HepG2 (cell line): ENCODE results near the gene CPXM1. TPM values are rescaled to one million over a fixed set of nuclear protein-coding genes. Genes with fewer than 3 reads are reported as not detected.

Experiments used
- ATAC-seq: fragments of 200-7000 bp; cut with Tn5 transposase; 3 replicates; pipeline ENCODE4 v1.9.1; 2020; ENCODE audit warnings: mild to moderate bottlenecking, moderate library complexity
- BruUV-seq: library from RNA; stranded (reverse); fragments of 400-500 nt; replicated peaks from 2 replicates; lab custom pipeline; 2021; lab: Mats Ljungman, UMichigan
- CTCF ChIA-PET: fragments of 300-600 bp; formaldehyde crosslinking; extraction: SDS; loops from one replicate; lab custom pipeline; 2021; ENCODE audit warnings: low total read pairs, inconsistent platforms, low intra/inter-chr PET ratio; lab: Yijun Ruan, JAX
- POLR2A ChIA-PET: fragments of 350-600 bp; sonication (Branson Sonifier 250); formaldehyde crosslinking; loops from one replicate; lab custom pipeline; 2020; ENCODE audit warnings: antibody characterized with exemption, inconsistent platforms; lab: Yijun Ruan, JAX
- DNase-seq: peaks from one replicate; pipeline ENCODE4 v3.0.0-alpha.2; 2015; ENCODE audit warnings: low spot score
- FAIRE-seq: peaks from 3 replicates; lab custom pipeline; 2011; peaks lifted over from hg19 to GRCh38; lab: Jason Lieb, UNC
- H2AFZ ChIP-seq: one replicate; pipeline ENCODE4 v1.6.1; 2011; ENCODE audit warnings: low read length, inconsistent platforms
- H3K27ac ChIP-seq: fragments of 300-600 bp; 3 replicates; pipeline ENCODE4 v1.8.0; 2011; ENCODE audit warnings: mixed run types, mild to moderate bottlenecking, mixed read lengths, low read length, inconsistent platforms; ENCODE audit not compliant: insufficient read depth; ENCODE audit errors: extremely low read length
- H3K27me3 ChIP-seq, 2 experiments: fragments of 200-600 bp in 1 of 2; 2 replicates in 1 of 2; 3 replicates in 1 of 2; pipeline versions ENCODE4 v1.6.0 to v1.8.0; 2011; ENCODE audit warnings: low read length in 2 of 2, mild to moderate bottlenecking in 2 of 2, moderate library complexity in 2 of 2, inconsistent platforms in 1 of 2; ENCODE audit not compliant: insufficient read depth in 2 of 2, control insufficient read depth in 1 of 2
- H3K36me3 ChIP-seq, 2 experiments: fragments of 200-600 bp in 1 of 2; replicated peaks in 1 of 2; 2 replicates in 1 of 2; 3 replicates in 1 of 2; pipeline versions ENCODE4 v1.5.1 to v1.8.0; 2011; ENCODE audit warnings: low read length in 2 of 2, inconsistent platforms in 1 of 2; ENCODE audit not compliant: insufficient read depth in 2 of 2, control insufficient read depth in 1 of 2
- H3K4me1 ChIP-seq: 2 replicates; pipeline ENCODE4 v1.5.1; 2012; ENCODE audit warnings: low read length, inconsistent platforms; ENCODE audit not compliant: insufficient read depth
- H3K4me2 ChIP-seq: 2 replicates; pipeline ENCODE4 v1.6.0; 2011; ENCODE audit warnings: low read depth, low read length, inconsistent platforms
- H3K4me3 ChIP-seq, 3 experiments: fragments of 200-600 bp in 1 of 3; sonication (generic), shearing (Covaris generic) in 1 of 3; replicated peaks in 1 of 3; 2 replicates each; pipeline ENCODE4 v1.5.1; 2011 to 2016; ENCODE audit warnings: low read length in 3 of 3, inconsistent platforms in 2 of 3, low read depth in 2 of 3, mild to moderate bottlenecking in 2 of 3, control low read depth in 1 of 3, mixed read lengths in 1 of 3; ENCODE audit not compliant: insufficient read depth in 1 of 3
- H3K79me2 ChIP-seq: one replicate; pipeline ENCODE4 v1.6.1; 2011; ENCODE audit warnings: low read length, inconsistent platforms; ENCODE audit not compliant: insufficient read depth
- H3K9ac ChIP-seq: 2 replicates; pipeline ENCODE4 v1.6.0; 2011; ENCODE audit warnings: mild to moderate bottlenecking, low read depth, low read length, inconsistent platforms; ENCODE audit not compliant: insufficient read depth
- H3K9me3 ChIP-seq: 2 replicates; pipeline ENCODE4 v1.5.1; 2012; ENCODE audit warnings: mild to moderate bottlenecking, low read length
- H4K20me1 ChIP-seq: 2 replicates; pipeline ENCODE4 v1.6.0; 2011; ENCODE audit warnings: inconsistent platforms, mild to moderate bottlenecking, low read length, moderate library complexity; ENCODE audit not compliant: insufficient read depth
- ARNTL ChIP-seq: sonication (generic); formaldehyde crosslinking; IDR thresholded peaks from 2 replicates; pipeline ENCODE4 v1.4.0; 2020; ENCODE audit warnings: mild to moderate bottlenecking, missing genetic modification reagents
- ATF7 ChIP-seq, 2 experiments: fragments of 450-650 bp in 1 of 2; sonication (generic) in 1 of 2; formaldehyde crosslinking in 1 of 2; IDR thresholded peaks; 2 replicates each; pipeline versions ENCODE4 v1.4.0 to v1.6.1; 2016 to 2020; ENCODE audit warnings: antibody characterized with exemption in 1 of 2, mild to moderate bottlenecking in 1 of 2, missing genetic modification reagents in 1 of 2
- CAMTA2 ChIP-seq: sonication (generic); formaldehyde crosslinking; IDR thresholded peaks from 2 replicates; pipeline ENCODE4 v1.4.0; 2020; ENCODE audit warnings: mild to moderate bottlenecking, missing genetic modification reagents, borderline replicate concordance
- CREB1 ChIP-seq, 2 experiments: fragments of 450-650 bp in 1 of 2; IDR thresholded peaks; 2 replicates each; pipeline ENCODE4 v1.6.1; 2016 to 2017; ENCODE audit warnings: control low read depth in 1 of 2, mild to moderate bottlenecking in 1 of 2, missing compliant biosample characterization in 1 of 2, missing genetic modification characterization in 1 of 2
- FOXA3 ChIP-seq: IDR thresholded peaks from 2 replicates; pipeline ENCODE4 v1.6.1; 2016; ENCODE audit warnings: missing genetic modification reagents, missing compliant biosample characterization
- NRL ChIP-seq: sonication (generic); formaldehyde crosslinking; IDR thresholded peaks from 2 replicates; pipeline ENCODE4 v1.5.0; 2020; ENCODE audit warnings: missing genetic modification reagents, mild to moderate bottlenecking, moderate library complexity, borderline replicate concordance
- SIX1 ChIP-seq: sonication (generic); formaldehyde crosslinking; IDR thresholded peaks from 2 replicates; pipeline ENCODE4 v1.4.0; 2020; ENCODE audit warnings: missing genetic modification reagents, borderline replicate concordance
- ZNF225 ChIP-seq: sonication (generic); formaldehyde crosslinking; IDR thresholded peaks from 2 replicates; pipeline ENCODE4 v1.4.0; 2020; ENCODE audit warnings: mild to moderate bottlenecking, missing genetic modification reagents
- ZNF775 ChIP-seq: sonication (generic); formaldehyde crosslinking; IDR thresholded peaks from 2 replicates; pipeline ENCODE4 v1.4.0; 2020; ENCODE audit warnings: missing genetic modification reagents, mild to moderate bottlenecking, moderate library complexity, borderline replicate concordance
- WGBS: methylation state at CpG from one replicate; pipeline ENCODE4 v1.1.6; 2017; ENCODE audit warnings: low lambda C conversion rate; 5-methylcytosine and 5-hydroxymethylcytosine counted together
- in situ Hi-C: cut with HindIII; loops from 2 replicates; pipeline ENCODE4 v1.10.0; 2017; ENCODE audit warnings: low pct_unique_long_range_greater_than_20kb; ENCODE audit not compliant: extremely low pct_ligation_motif_present
- intact Hi-C: fragments of 100-400 bp; cut with micrococcal nuclease; formaldehyde crosslinking; loops from one replicate; pipeline ENCODE4 v1.10.0; 2022; ENCODE audit not compliant: unreplicated experiment
- polyA plus RNA-seq, 8 experiments: library from polyadenylated mRNA; depleted of rRNA in 3 of 8; stranded (reverse) in 7 of 8; unstranded in 1 of 8; fragments of >200 nt; fragmentation: Illumina TruSeq in 4 of 8; extraction: Trizol in 4 of 8; gene quantifications; 2 replicates each; pipeline versions ENCODE4 v1.2.1 to v1.2.3, GENCODE V29; 2011 to 2016; ENCODE audit warnings: low read depth in 4 of 8, missing spikeins in 1 of 8, mixed read lengths in 1 of 8; ENCODE audit not compliant: insufficient read depth in 1 of 8
- total RNA-seq, 5 experiments: library from RNA; depleted of rRNA; stranded (reverse); fragments of >200 nt; fragmentation: Illumina TruSeq; extraction: Trizol; gene quantifications; 2 replicates each; pipeline ENCODE4 v1.2.3, GENCODE V29; 2016; ENCODE audit warnings: low read depth in 1 of 5
- TF ChIP-seq, protein P1 (sequence below): sonication (generic); formaldehyde crosslinking; IDR thresholded peaks from 2 replicates; pipeline ENCODE4 v1.4.0; 2020; ENCODE audit warnings: missing genetic modification reagents, mild to moderate bottlenecking, borderline replicate concordance
- TF ChIP-seq, protein P2 (sequence below), 2 experiments: sonication (generic) in 1 of 2; formaldehyde crosslinking in 1 of 2; IDR thresholded peaks; 2 replicates each; pipeline versions ENCODE4 v1.5.1 to v1.6.1; 2011 to 2020; ENCODE audit warnings: borderline replicate concordance in 1 of 2, low read depth in 1 of 2, low read length in 1 of 2, mild to moderate bottlenecking in 1 of 2, missing genetic modification reagents in 1 of 2, moderate library complexity in 1 of 2

Gene CPXM1
- total and polyA plus RNA-seq, 2 of the 13 experiments (the other 11 are each of a cell fraction or from before 2014, with no cell fraction given), result 0.07 TPM; not detected in 1

DNA sequence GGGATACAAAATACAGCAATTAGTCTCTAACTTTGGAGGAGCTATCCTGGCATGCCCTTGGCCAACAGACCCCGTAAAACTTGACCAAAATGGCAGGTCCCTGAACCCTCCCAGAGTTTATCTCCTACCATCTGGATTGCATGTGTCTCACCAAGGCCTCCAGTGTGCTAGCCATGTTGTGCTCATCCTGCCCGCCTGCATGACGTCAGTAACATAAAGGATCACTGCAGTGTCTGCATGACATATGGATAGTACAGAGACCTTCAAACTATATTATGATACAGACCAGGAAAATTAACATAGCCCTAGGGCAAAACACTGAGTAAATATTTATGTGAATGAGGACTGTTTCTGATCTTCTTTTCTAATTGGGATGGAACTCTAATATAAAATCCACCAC, 25.3 kb downstream of the CPXM1 start:
- Histone ChIP-seq H3K9ac (no peak overlapping the region), H2AFZ (no peak overlapping the region), H3K4me3 (no peak overlapping the region), H3K27ac (no peak overlapping the region), H4K20me1 (no peaks in the 10 kb centered on the region), H3K27me3 (peaks cover 3 to 20% of the 10 kb centered on the region in 2 experiments; a peak in 3 of 5 replicates), H3K4me1 (peaks cover 15% of the 10 kb centered on the region), H3K9me3 (peaks cover 4% of the 10 kb centered on the region; the same call in 1 of the 2 replicates), H3K36me3 (no peaks in the 10 kb centered on the region), H3K79me2 (no peaks in the 10 kb centered on the region), H3K4me2 (no peak overlapping the region)
- in situ Hi-C loops, result no loop called here
- 26% methylated on average over 3 of the region's 3 CpGs for WGBS
- ATAC-seq (no peak), DNase-seq (no peak), FAIRE-seq (no peak)
- intact Hi-C loops, result no loop called here
- TF ChIP-seq ZNF775 (CRISPR knock-in tag) (no peak), ATF7 (IDR thresholded peaks at IDR 0.05) (peak; percentile 86), ATF7 (CRISPR knock-in tag; IDR thresholded peaks at IDR 0.05) (no peak), SIX1 (CRISPR knock-in tag) (no peak), CREB1 (IDR thresholded peaks at IDR 0.05) (peak; percentile 88), CREB1 (CRISPR knock-in tag; IDR thresholded peaks at IDR 0.05) (no peak)
- CTCF ChIA-PET, result no interaction called here
- no TSS peak for BruUV-seq
- POLR2A ChIA-PET, result no interaction called here

DNA sequence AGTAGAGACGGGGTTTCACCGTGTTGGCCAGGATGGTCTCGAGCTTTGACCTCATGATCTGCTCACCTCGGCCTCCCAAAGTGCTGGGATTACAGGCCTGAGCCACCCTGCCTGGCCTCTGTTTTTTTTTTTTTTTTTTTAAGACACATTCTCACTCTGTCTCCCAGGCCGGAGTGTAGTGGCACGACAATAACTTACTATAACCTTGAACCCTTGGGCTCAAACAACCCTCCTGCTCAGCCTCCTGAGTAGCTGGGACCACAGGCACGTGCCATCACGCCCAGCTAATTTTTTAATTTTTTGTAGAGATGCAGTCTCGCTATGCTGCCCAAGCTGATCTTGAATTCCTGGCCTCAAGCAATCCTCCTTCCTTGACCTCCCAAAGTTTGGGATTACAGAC, 26.6 kb downstream of the CPXM1 start:
- in situ Hi-C loops (no loop called here), intact Hi-C loops (no loop called here)
- no TSS peak for BruUV-seq
- peak; percentile 28 for DNase-seq
- Histone ChIP-seq H3K9ac (no peak overlapping the region), H3K9me3 (peaks cover 4% of the 10 kb centered on the region; the same call in 1 of the 2 replicates), H3K79me2 (no peaks in the 10 kb centered on the region), H3K4me1 (peaks cover 15% of the 10 kb centered on the region), H3K27ac (no peak overlapping the region), H3K27me3 (peaks cover 6 to 29% of the 10 kb centered on the region in 2 experiments; a peak in 4 of 5 replicates), H3K4me2 (no peak overlapping the region), H4K20me1 (no peaks in the 10 kb centered on the region), H3K4me3 (no peak overlapping the region), H2AFZ (no peak overlapping the region), H3K36me3 (no peaks in the 10 kb centered on the region)
- no peak for ATAC-seq
- 5% methylated on average over 9 of the region's 9 CpGs for WGBS
- ChIA-PET POLR2A (interaction anchor here (1.7 kb wide), 1 partner anchor 22 kb away, joined by 3 read pairs; no protein-coding TSS in a partner anchor), CTCF (no interaction called here)
- FAIRE-seq, result no peak
- TF ChIP-seq, protein P1, sequence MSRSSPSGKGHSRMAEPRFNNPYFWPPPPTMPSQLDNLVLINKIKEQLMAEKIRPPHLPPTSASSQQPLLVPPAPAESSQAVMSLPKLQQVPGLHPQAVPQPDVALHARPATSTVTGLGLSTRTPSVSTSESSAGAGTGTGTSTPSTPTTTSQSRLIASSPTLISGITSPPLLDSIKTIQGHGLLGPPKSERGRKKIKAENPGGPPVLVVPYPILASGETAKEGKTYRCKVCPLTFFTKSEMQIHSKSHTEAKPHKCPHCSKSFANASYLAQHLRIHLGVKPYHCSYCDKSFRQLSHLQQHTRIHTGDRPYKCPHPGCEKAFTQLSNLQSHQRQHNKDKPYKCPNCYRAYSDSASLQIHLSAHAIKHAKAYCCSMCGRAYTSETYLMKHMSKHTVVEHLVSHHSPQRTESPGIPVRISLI (CRISPR knock-in tag), result peak; percentile 67
- TF ChIP-seq CAMTA2 (CRISPR knock-in tag), result no peak
- no peak for TF ChIP-seq NRL
- TF ChIP-seq ARNTL (CRISPR knock-in tag), result no peak
- no peak for TF ChIP-seq ZNF225 (CRISPR knock-in tag)
- TF ChIP-seq FOXA3 (CRISPR knock-in tag), result no peak
- TF ChIP-seq, protein P2, sequence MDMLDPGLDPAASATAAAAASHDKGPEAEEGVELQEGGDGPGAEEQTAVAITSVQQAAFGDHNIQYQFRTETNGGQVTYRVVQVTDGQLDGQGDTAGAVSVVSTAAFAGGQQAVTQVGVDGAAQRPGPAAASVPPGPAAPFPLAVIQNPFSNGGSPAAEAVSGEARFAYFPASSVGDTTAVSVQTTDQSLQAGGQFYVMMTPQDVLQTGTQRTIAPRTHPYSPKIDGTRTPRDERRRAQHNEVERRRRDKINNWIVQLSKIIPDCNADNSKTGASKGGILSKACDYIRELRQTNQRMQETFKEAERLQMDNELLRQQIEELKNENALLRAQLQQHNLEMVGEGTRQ (IDR thresholded peaks at IDR 0.05; ENCODE audit: low read depth, low read length), result no peak
- TF ChIP-seq, protein P2 (CRISPR knock-in tag; IDR thresholded peaks at IDR 0.05; ENCODE audit: borderline replicate concordance), result peak; percentile 24; the same call in 1 of the 2 replicates
